ENCODE results near the gene GLTPD2. TPM values are rescaled to one million over a fixed set of nuclear protein-coding genes. Genes with fewer than 3 reads are reported as not detected.

The GLTPD2 gene
- total RNA-seq, 1 experiment from 2014 or later, result not detected

- peaks cover 2% of the 10 kb centered on the region for H3K4me1 ChIP-seq (ENCODE audit: insufficient read depth, low read length, poor library complexity, severe bottlenecking)
- intact Hi-C loops (cut with micrococcal nuclease; ENCODE audit: unreplicated experiment), result no loop called here
- DNase-seq (ENCODE audit: low spot score), result no peak
- BruUV-seq (replicated peaks), result no TSS peak
- no peak within 1 kb of the TSS for H3K27ac ChIP-seq (ENCODE audit: low read depth, low read length, poor library complexity, severe bottlenecking)
- H3K36me3 ChIP-seq (ENCODE audit: insufficient read depth, low read length, poor library complexity, severe bottlenecking), result peaks cover 17% of the 10 kb centered on the region
- TF ChIP-seq EZH2 (IDR thresholded peaks at IDR 0.05; ENCODE audit: borderline replicate concordance, low read depth, low read length, poor library complexity, severe bottlenecking), result no peak
- TF ChIP-seq CTCF (conservative IDR thresholded peaks at IDR 0.05; ENCODE audit: low read depth, low read length), result no peak
- H3K9me3 ChIP-seq (ENCODE audit: low read depth, low read length, poor library complexity, severe bottlenecking), result no peaks in the 10 kb centered on the region
- ChIA-PET CTCF (no interaction called here), POLR2A (ENCODE audit: low non-redundant PET) (no interaction called here)
- H3K27me3 ChIP-seq (replicated peaks; ENCODE audit: insufficient read depth, low read depth, low read length, poor library complexity), result no peaks in the 10 kb centered on the region
- H3K4me3 ChIP-seq (ENCODE audit: low read depth, low read length, poor library complexity, severe bottlenecking), result no peak within 1 kb of the TSS
Measured at GRCh38 chr17:4802228-4802627, 13.5 kb downstream of the GLTPD2 start, which contains the start of gene C17orf114. C17orf114 (minus strand) TSS chr17:4802328.

- BruUV-seq (replicated peaks), result no TSS peak
- Histone ChIP-seq H3K27me3 (replicated peaks; ENCODE audit: insufficient read depth, low read depth, low read length, poor library complexity) (no peaks in the 10 kb centered on the region), H3K4me3 (ENCODE audit: low read depth, low read length, poor library complexity, severe bottlenecking) (peak overlapping the region; percentile 74), H3K36me3 (ENCODE audit: insufficient read depth, low read length, poor library complexity, severe bottlenecking) (no peaks in the 10 kb centered on the region), H3K27ac (ENCODE audit: low read depth, low read length, poor library complexity, severe bottlenecking) (no peak overlapping the region), H3K9me3 (ENCODE audit: low read depth, low read length, poor library complexity, severe bottlenecking) (no peaks in the 10 kb centered on the region), H3K4me1 (ENCODE audit: insufficient read depth, low read length, poor library complexity, severe bottlenecking) (peaks cover 4% of the 10 kb centered on the region)
- intact Hi-C loops (cut with micrococcal nuclease; ENCODE audit: unreplicated experiment), result no loop called here
- peak; percentile 26 for DNase-seq (ENCODE audit: low spot score)
- TF ChIP-seq EZH2 (IDR thresholded peaks at IDR 0.05; ENCODE audit: borderline replicate concordance, low read depth, low read length, poor library complexity, severe bottlenecking) (no peak), CTCF (conservative IDR thresholded peaks at IDR 0.05; ENCODE audit: low read depth, low read length) (no peak)
- ChIA-PET POLR2A (ENCODE audit: low non-redundant PET) (no interaction called here), CTCF (no interaction called here)
Measured at GRCh38 chr17:4806456-4806776, 17.7 kb downstream of the GLTPD2 start.

GRCh38 chr17:4806777-4807604 lies 18.2 kb downstream of the GLTPD2 start, which contains the start of gene PLD2:
PLD2 (plus strand) TSS chr17:4807152; CDS start chr17:4807773, 621 bp downstream.
- Histone ChIP-seq H3K36me3 (ENCODE audit: insufficient read depth, low read length, poor library complexity, severe bottlenecking) (no peaks in the 10 kb centered on the region), H3K27ac (ENCODE audit: low read depth, low read length, poor library complexity, severe bottlenecking) (peak within 1 kb of the TSS; percentile 68), H3K9me3 (ENCODE audit: low read depth, low read length, poor library complexity, severe bottlenecking) (no peaks in the 10 kb centered on the region), H3K4me3 (ENCODE audit: low read depth, low read length, poor library complexity, severe bottlenecking) (peak within 1 kb of the TSS; percentile 74), H3K27me3 (replicated peaks; ENCODE audit: insufficient read depth, low read depth, low read length, poor library complexity) (no peaks in the 10 kb centered on the region), H3K4me1 (ENCODE audit: insufficient read depth, low read length, poor library complexity, severe bottlenecking) (peaks cover 4% of the 10 kb centered on the region)
- ChIA-PET POLR2A (ENCODE audit: low non-redundant PET) (no interaction called here), CTCF (no interaction called here)
- no TSS peak for BruUV-seq (replicated peaks)
- intact Hi-C loops (cut with micrococcal nuclease; ENCODE audit: unreplicated experiment), result no loop called here
- DNase-seq (ENCODE audit: low spot score), result peak; percentile 89
- no peak for TF ChIP-seq CTCF (conservative IDR thresholded peaks at IDR 0.05; ENCODE audit: low read depth, low read length)
- no peak for TF ChIP-seq EZH2 (IDR thresholded peaks at IDR 0.05; ENCODE audit: borderline replicate concordance, low read depth, low read length, poor library complexity, severe bottlenecking)

Data from A673 (cell line).